Thoracic aorta (tissue), 2 donors: Measurements from ENCODE around the gene CDK18. TPM values are rescaled to one million over a fixed set of nuclear protein-coding genes. Genes with fewer than 3 reads are reported as not detected.

Experiments
- ATAC-seq: fragments of 150-250 bp; one replicate; pipeline ENCODE4 v1.8.0; 2017; ENCODE audit warnings: low read depth; ENCODE audit not compliant: insufficient number of reproducible peaks, low FRiP score
- DNase-seq: peaks from one replicate; pipeline ENCODE4 v3.0.0-alpha.2; 2020; ENCODE audit warnings: low spot score
- H3K27ac ChIP-seq, 2 donors: fragments of 200-600 bp; sonication (generic); 1 replicate in 1 of 2; 2 replicates in 1 of 2; pipeline ENCODE4 v1.5.1; 2016; ENCODE audit warnings: mild to moderate bottlenecking in 2 of 2, moderate library complexity in 2 of 2
- H3K27me3 ChIP-seq: fragments of 200-600 bp; sonication (generic); replicated peaks from 2 replicates; pipeline ENCODE4 v1.6.0; 2016; ENCODE audit warnings: mild to moderate bottlenecking; ENCODE audit not compliant: insufficient read depth
- H3K36me3 ChIP-seq: fragments of 200-600 bp; sonication (generic); one replicate; pipeline ENCODE4 v1.5.1; 2016
- H3K4me1 ChIP-seq, 2 donors: fragments of 200-600 bp; sonication (generic); 1 replicate in 1 of 2; 2 replicates in 1 of 2; pipeline versions ENCODE4 v1.5.1 to v1.6.0; 2016; ENCODE audit warnings: low read depth in 2 of 2, mild to moderate bottlenecking in 1 of 2; ENCODE audit not compliant: control insufficient read depth in 1 of 2
- H3K4me3 ChIP-seq: fragments of 200-600 bp; sonication (generic); 2 replicates; pipeline ENCODE4 v1.5.1; 2016; ENCODE audit warnings: mild to moderate bottlenecking
- H3K9me3 ChIP-seq: fragments of 200-600 bp; sonication (generic); 2 replicates; pipeline ENCODE4 v1.5.1; 2016
- CTCF ChIP-seq: fragments of 200-600 bp; sonication (generic); IDR thresholded peaks from one replicate; pipeline ENCODE4 v1.5.1; 2019; ENCODE audit warnings: antibody characterized with exemption
- total RNA-seq, 2 donors: library from RNA; depleted of rRNA; stranded (reverse); fragments of >200 nt; gene quantifications; one replicate each; pipeline versions ENCODE4 v1.1.0 to v1.2.3, GENCODE V29; 2016

The CDK18 gene
- total RNA-seq, 2 donors from 2014 or later = 18.6 to 35.2 TPM

DNA sequence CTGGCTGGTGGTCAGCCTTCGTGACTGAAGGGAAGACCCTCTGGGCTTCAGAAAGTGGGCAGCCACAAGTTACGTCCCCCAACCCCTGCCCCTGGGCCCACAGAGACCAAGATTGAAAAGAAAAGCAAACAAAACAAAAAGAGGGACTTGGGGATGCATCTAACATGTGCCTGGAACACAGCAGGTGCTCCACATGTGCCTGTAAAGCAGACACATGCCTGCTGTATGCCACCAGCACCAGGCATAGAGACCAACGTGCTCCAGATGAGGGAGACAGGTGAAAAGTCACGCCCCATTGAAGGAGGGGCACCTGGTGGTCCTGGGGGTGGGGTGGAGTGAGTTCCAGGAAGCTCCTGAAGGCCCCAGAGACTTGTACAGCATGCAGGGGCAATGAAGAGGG, 11.9 kb downstream of the CDK18 start:
- H3K4me1 ChIP-seq = peaks cover 17 to 39% of the 10 kb centered on the region in 2 donors
- no peaks in the 10 kb centered on the region for H3K27me3 ChIP-seq
- DNase-seq (no peak), ATAC-seq (no peak)
- no peaks in the 10 kb centered on the region for H3K9me3 ChIP-seq
- no peak overlapping the region for H3K27ac ChIP-seq
- no peak overlapping the region for H3K4me3 ChIP-seq
- H3K36me3 ChIP-seq = no peaks in the 10 kb centered on the region
- no peak for TF ChIP-seq CTCF

DNA sequence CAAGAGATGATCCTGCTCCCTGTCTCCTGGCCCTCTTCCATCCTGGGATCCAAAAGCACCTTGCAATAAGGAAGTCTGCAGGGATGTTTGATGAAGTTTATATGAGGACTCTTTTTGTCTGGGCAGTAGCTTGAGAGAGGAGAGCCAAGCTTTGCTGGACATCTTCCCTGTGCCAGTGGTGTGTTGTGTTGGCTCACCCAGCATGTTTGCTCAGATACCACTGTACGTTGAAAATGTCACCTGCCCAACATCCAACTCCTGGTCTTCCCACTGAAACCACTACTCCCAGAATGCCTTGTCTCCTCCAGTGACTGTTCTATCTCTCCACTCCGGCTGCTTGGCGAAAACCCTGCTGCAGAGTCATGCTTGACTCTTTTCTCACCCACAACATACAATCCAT, 12.8 kb downstream of the CDK18 start:
- no peak overlapping the region for H3K4me3 ChIP-seq
- H3K4me1 ChIP-seq = peaks cover 10 to 30% of the 10 kb centered on the region in 2 donors
- H3K27ac ChIP-seq = no peak overlapping the region
- H3K9me3 ChIP-seq = no peaks in the 10 kb centered on the region
- DNase-seq = no peak
- no peaks in the 10 kb centered on the region for H3K36me3 ChIP-seq
- ATAC-seq = no peak
- no peak for TF ChIP-seq CTCF
- H3K27me3 ChIP-seq = no peaks in the 10 kb centered on the region

DNA sequence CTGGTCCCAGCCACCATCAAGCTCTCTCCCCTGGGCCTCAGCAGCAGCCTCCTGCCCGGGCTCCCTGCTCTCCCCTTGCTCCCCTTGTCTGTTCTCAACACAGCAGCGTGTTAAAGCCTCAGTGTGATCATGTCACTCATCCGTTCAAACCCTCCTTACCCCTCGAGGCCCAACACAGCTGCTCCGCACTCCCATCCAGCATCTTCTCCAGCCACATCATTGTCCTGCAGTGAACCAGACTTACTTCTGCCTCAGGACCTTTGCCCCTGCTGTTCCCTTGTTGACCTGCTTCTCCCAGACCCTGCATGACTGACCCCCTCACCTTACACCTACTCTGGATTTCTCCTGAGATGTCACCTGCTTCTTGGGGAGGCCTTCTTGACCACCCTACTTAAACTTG, 13.3 kb downstream of the CDK18 start:
- Histone ChIP-seq H3K36me3 (no peaks in the 10 kb centered on the region), H3K27me3 (no peaks in the 10 kb centered on the region), H3K4me1 (peaks cover 5 to 25% of the 10 kb centered on the region in 2 donors), H3K9me3 (no peaks in the 10 kb centered on the region), H3K4me3 (no peak overlapping the region), H3K27ac (no peak overlapping the region)
- DNase-seq (no peak), ATAC-seq (no peak)
- no peak for TF ChIP-seq CTCF

GRCh38 chr1:205518661-205519540, 14.4 kb downstream of the CDK18 start:
- Histone ChIP-seq H3K4me1 (peaks cover 0 to 14% of the 10 kb centered on the region in 2 donors), H3K9me3 (no peaks in the 10 kb centered on the region), H3K4me3 (no peak overlapping the region), H3K27ac (no peak overlapping the region), H3K36me3 (peaks cover 4% of the 10 kb centered on the region), H3K27me3 (no peaks in the 10 kb centered on the region)
- DNase-seq = no peak
- ATAC-seq = no peak
- no peak for TF ChIP-seq CTCF

DNA sequence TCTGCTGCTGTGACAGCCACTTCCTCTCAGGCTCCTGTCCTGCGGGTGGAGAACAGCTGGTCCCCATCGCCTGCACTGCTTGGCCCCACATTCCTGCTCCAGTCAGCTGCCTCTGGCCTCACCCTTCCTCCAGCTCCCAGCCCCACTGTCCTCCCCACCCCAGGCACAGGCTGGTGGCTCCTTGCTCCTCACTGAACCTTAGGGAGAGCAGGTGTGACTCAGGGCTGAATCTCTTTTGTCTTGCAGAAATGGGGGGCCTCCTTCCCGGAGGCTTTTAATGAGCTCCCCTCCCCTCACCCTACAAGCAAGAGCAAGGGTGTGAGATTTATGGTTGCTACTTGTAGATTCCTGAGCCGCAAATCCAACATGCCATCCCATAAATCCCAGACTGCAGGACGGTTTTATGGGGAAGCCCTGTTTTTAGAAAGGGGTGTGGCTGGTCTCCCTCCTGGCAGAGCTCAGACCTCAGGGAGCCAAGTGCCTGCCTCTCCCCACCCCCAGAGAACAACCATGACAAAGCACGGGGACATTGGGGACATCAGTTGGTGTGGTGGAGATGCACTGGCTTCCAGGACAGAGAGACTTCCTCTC, 15.2 kb downstream of the CDK18 start:
- Histone ChIP-seq H3K27ac (no peak overlapping the region), H3K36me3 (peaks cover 4% of the 10 kb centered on the region), H3K9me3 (no peaks in the 10 kb centered on the region), H3K4me3 (no peak overlapping the region), H3K4me1 (peaks cover 0 to 14% of the 10 kb centered on the region in 2 donors), H3K27me3 (no peaks in the 10 kb centered on the region)
- no peak for DNase-seq
- no peak for TF ChIP-seq CTCF
- ATAC-seq = no peak
